SU-DHL-6 (cell line): ENCODE data around the gene LZTR1.

Experiments
- H2AFZ ChIP-seq: fragments of 200-600 bp; sonication (generic); 2 replicates; pipeline ENCODE4 v1.6.1; 2014; ENCODE audit warnings: low read depth, mild to moderate bottlenecking, moderate library complexity, mixed read lengths, antibody characterized with exemption, low read length; ENCODE audit not compliant: severe bottlenecking
- H3F3A ChIP-seq: fragments of 200-600 bp; shearing (Covaris generic); 2 replicates; pipeline ENCODE4 v1.6.0; 2016; ENCODE audit warnings: antibody characterized with exemption, mild to moderate bottlenecking; ENCODE audit not compliant: insufficient read depth
- H3K27ac ChIP-seq: fragments of 200-600 bp; sonication (generic); 2 replicates; pipeline ENCODE4 v1.5.1; 2016; ENCODE audit warnings: low read depth, mild to moderate bottlenecking, low read length, moderate library complexity, mixed read lengths
- H3K27me3 ChIP-seq: fragments of 200-600 bp; sonication (generic), shearing (Covaris generic); 2 replicates; pipeline ENCODE4 v1.6.0; 2014; ENCODE audit warnings: mild to moderate bottlenecking, low read length
- H3K36me3 ChIP-seq: fragments of 200-600 bp; sonication (generic); 2 replicates; pipeline ENCODE4 v1.6.1; 2014; ENCODE audit warnings: mild to moderate bottlenecking, low read length, mixed read lengths
- H3K4me2 ChIP-seq: fragments of 300-600, 200-600 bp; shearing (Covaris generic), sonication (generic); 2 replicates; pipeline ENCODE4 v1.6.0; 2014; ENCODE audit warnings: low read length, low read depth, mild to moderate bottlenecking; ENCODE audit not compliant: poor library complexity, severe bottlenecking
- H3K4me3 ChIP-seq: fragments of 200-600 bp; sonication (generic); 2 replicates; pipeline ENCODE4 v1.5.1; 2014; ENCODE audit warnings: antibody characterized with exemption, low read length, mild to moderate bottlenecking, mixed read lengths; ENCODE audit not compliant: insufficient read depth, poor library complexity, severe bottlenecking
- H3K79me2 ChIP-seq: fragments of 200-600 bp; sonication (generic); 2 replicates; pipeline ENCODE4 v1.6.1; 2014; ENCODE audit warnings: mild to moderate bottlenecking, low read length, moderate library complexity; ENCODE audit not compliant: insufficient read depth
- H3K9ac ChIP-seq: fragments of 200-600 bp; sonication (generic); 2 replicates; pipeline ENCODE4 v1.7.0; 2014; ENCODE audit warnings: mild to moderate bottlenecking, low read length
- H3K9me2 ChIP-seq: fragments of 200-600 bp; sonication (generic); replicated peaks from 2 replicates; pipeline ENCODE4 v1.6.1; 2014; ENCODE audit warnings: low read length; ENCODE audit not compliant: insufficient read depth
- H3K9me3 ChIP-seq: fragments of 200-600 bp; sonication (generic); 2 replicates; pipeline ENCODE4 v1.6.1; 2014; ENCODE audit warnings: low read length, mixed read lengths; ENCODE audit not compliant: insufficient read depth
- H4K20me1 ChIP-seq: fragments of 200-600 bp; sonication (generic); 2 replicates; pipeline ENCODE4 v1.6.1; 2014; ENCODE audit warnings: low read depth, mild to moderate bottlenecking, antibody characterized with exemption, low read length, moderate library complexity, mixed read lengths
- CTCF ChIP-seq: fragments of 200-600 bp; sonication (generic); IDR thresholded peaks from one replicate; pipeline ENCODE4 v1.5.1; 2017; ENCODE audit warnings: antibody characterized with exemption, mild to moderate bottlenecking, low read length, moderate library complexity; ENCODE audit not compliant: insufficient read depth, poor library complexity, severe bottlenecking
- EZH2phosphoT487 ChIP-seq: fragments of 200-600 bp; sonication (generic), shearing (Covaris generic); conservative IDR thresholded peaks from 2 replicates; pipeline ENCODE4 v1.6.1; 2018; ENCODE audit warnings: mild to moderate bottlenecking, antibody characterized with exemption, low read length, moderate library complexity, mixed read lengths

The LZTR1 gene

GRCh38 chr22:20985720-20986119 is 3.6 kb downstream of the LZTR1 start:
- Histone ChIP-seq H3K4me3 (no peak overlapping the region), H3K4me2 (no peak overlapping the region), H4K20me1 (no peaks in the 10 kb centered on the region), H3F3A (no peaks in the 10 kb centered on the region), H3K27me3 (no peaks in the 10 kb centered on the region), H3K9me3 (no peaks in the 10 kb centered on the region), H3K79me2 (no peaks in the 10 kb centered on the region), H2AFZ (no peak overlapping the region), H3K27ac (no peak overlapping the region), H3K36me3 (no peaks in the 10 kb centered on the region), H3K9me2 (no peaks in the 10 kb centered on the region), H3K9ac (no peak overlapping the region)
- TF ChIP-seq CTCF (no peak), EZH2phosphoT487 (no peak)

GRCh38 chr22:20986365-20986764 is 4.3 kb downstream of the LZTR1 start:
- H3F3A ChIP-seq, result no peaks in the 10 kb centered on the region
- no peak overlapping the region for H3K27ac ChIP-seq
- H2AFZ ChIP-seq, result no peak overlapping the region
- H3K9me3 ChIP-seq, result no peaks in the 10 kb centered on the region
- no peaks in the 10 kb centered on the region for H3K27me3 ChIP-seq
- no peak overlapping the region for H3K9ac ChIP-seq
- no peak overlapping the region for H3K4me2 ChIP-seq
- no peaks in the 10 kb centered on the region for H3K36me3 ChIP-seq
- H4K20me1 ChIP-seq, result no peaks in the 10 kb centered on the region
- no peaks in the 10 kb centered on the region for H3K9me2 ChIP-seq
- no peaks in the 10 kb centered on the region for H3K79me2 ChIP-seq
- no peak for TF ChIP-seq EZH2phosphoT487
- H3K4me3 ChIP-seq, result no peak overlapping the region

- Histone ChIP-seq H3K79me2 (no peaks in the 10 kb centered on the region), H3K9me2 (no peaks in the 10 kb centered on the region), H3K4me2 (no peak overlapping the region), H3K4me3 (no peak overlapping the region), H2AFZ (no peak overlapping the region), H3F3A (no peaks in the 10 kb centered on the region), H3K9ac (no peak overlapping the region), H3K27ac (no peak overlapping the region), H4K20me1 (no peaks in the 10 kb centered on the region), H3K27me3 (no peaks in the 10 kb centered on the region), H3K36me3 (no peaks in the 10 kb centered on the region), H3K9me3 (no peaks in the 10 kb centered on the region)
- TF ChIP-seq CTCF, result no peak
- no peak for TF ChIP-seq EZH2phosphoT487
Measured at GRCh38 chr22:20987375-20987774, 5.3 kb downstream of the LZTR1 start.

- no peak overlapping the region for H2AFZ ChIP-seq
- TF ChIP-seq EZH2phosphoT487 (no peak), CTCF (no peak)
- no peak overlapping the region for H3K4me3 ChIP-seq
- H3K36me3 ChIP-seq, result no peaks in the 10 kb centered on the region
- H3K9ac ChIP-seq, result no peak overlapping the region
- no peak overlapping the region for H3K27ac ChIP-seq
- no peaks in the 10 kb centered on the region for H3K27me3 ChIP-seq
- no peaks in the 10 kb centered on the region for H4K20me1 ChIP-seq
- H3K79me2 ChIP-seq, result no peaks in the 10 kb centered on the region
- no peaks in the 10 kb centered on the region for H3K9me3 ChIP-seq
- H3K4me2 ChIP-seq, result no peak overlapping the region
- H3F3A ChIP-seq, result no peaks in the 10 kb centered on the region
- H3K9me2 ChIP-seq, result no peaks in the 10 kb centered on the region
Measured at GRCh38 chr22:20988573-20989322, 6.7 kb downstream of the LZTR1 start.
